ENCODE data around the gene BMP2. TPM values are rescaled to one million over a fixed set of nuclear protein-coding genes. Genes with fewer than 3 reads are reported as not detected.
A peak's percentile ranks its signal among the peaks of the same experiment; 100 is the strongest.

The BMP2 gene
- total RNA-seq = 1 to 10 TPM in 3 of 4 donors, under 1 TPM in 1; 0.75 to 2.9 (median 1.6) TPM
- polyA plus RNA-seq = 1 to 10 TPM in 1 of 3 donors, under 1 TPM in 2; 0.66 to 3.3 (median 0.78) TPM
- long read RNA-seq, donor 1, partial matches to known transcripts = 0 of 5 reads
- long read RNA-seq, donor 1, other reads (novel, unspliced or antisense) = 1 of 5 reads
- long read RNA-seq, donor 2, transcript BMP2-201 (3 exons, 3,601 nt) = major isoform, 5 of 7 reads
- long read RNA-seq, donor 2, partial matches to known transcripts = 0 of 7 reads
- long read RNA-seq, donor 2, other reads (novel, unspliced or antisense) = 2 of 7 reads

- WGBS, 3 donors = 0 to 1% (median 0%) methylated on average over 54 to 112 of the region's 112 CpGs
- intact Hi-C loops (cut with DNase I) = loop anchor here (5.0 to 10.0 kb wide), 2 partner anchors 517 to 1090 kb away; no protein-coding TSS in a partner anchor
- TF ChIP-seq CTCF (IDR thresholded peaks at IDR 0.05) = no peak
Measured at GRCh38 chr20:6767536-6768227, at the start of gene BMP2. Gene BMP2 (plus strand): TSS chr20:6767686. CDS start chr20:6770127, 2,441 bp downstream.

GRCh38 chr20:6718662-6719368 is 48.7 kb upstream of the BMP2 start:
- Histone ChIP-seq H3K4me1 (no peaks in the 10 kb centered on the region), H3K9me3 (no peaks in the 10 kb centered on the region), H3K27me3 (ENCODE audit: insufficient read depth in 3 of 3, low read length in 2 of 3) (peaks cover 0 to 2% (median 0%) of the 10 kb centered on the region in 3 donors), H3K27ac (no peak overlapping the region), H3K4me3 (no peak overlapping the region), H3K36me3 (ENCODE audit: insufficient read depth in 1 of 2, low read depth in 1 of 2) (no peaks in the 10 kb centered on the region)
- intact Hi-C loops (cut with DNase I) = no loop called here
- ATAC-seq = no peak
- DNase-seq = no peak
- TF ChIP-seq CTCF (IDR thresholded peaks at IDR 0.05) = no peak
- WGBS, 3 donors = 82 to 86% (median 83%) methylated on average over 7 of the region's 7 CpGs

More at GRCh38 chr20:6767536-6768227, at the start of gene BMP2:
- H3K27ac ChIP-seq = peak within 1 kb of the TSS; percentile 48
- no peaks in the 10 kb centered on the region for H3K36me3 ChIP-seq (ENCODE audit: insufficient read depth in 1 of 2, low read depth in 1 of 2)
- peak; percentile 60 to 74 for DNase-seq
- no peaks in the 10 kb centered on the region for H3K4me1 ChIP-seq
- peaks cover 0 to 14% (median 3%) of the 10 kb centered on the region in 3 donors for H3K27me3 ChIP-seq (ENCODE audit: insufficient read depth in 3 of 3, low read length in 2 of 3)
- peak within 1 kb of the TSS; percentile 77 for H3K4me3 ChIP-seq
- ATAC-seq = peak; percentile 72 to 80 (median 76)
- no peaks in the 10 kb centered on the region for H3K9me3 ChIP-seq

- no peaks in the 10 kb centered on the region for H3K9me3 ChIP-seq
- intact Hi-C loops (cut with DNase I) = no loop called here
- H3K36me3 ChIP-seq (ENCODE audit: insufficient read depth in 1 of 2, low read depth in 1 of 2) = no peaks in the 10 kb centered on the region
- DNase-seq (no peak), ATAC-seq (no peak)
- no peaks in the 10 kb centered on the region for H3K4me1 ChIP-seq
- no peak for TF ChIP-seq CTCF (IDR thresholded peaks at IDR 0.05)
- 89 to 93% (median 90%) methylated on average over 4 of the region's 4 CpGs for WGBS, 3 donors
- H3K27ac ChIP-seq = no peak overlapping the region
- H3K27me3 ChIP-seq (ENCODE audit: insufficient read depth in 3 of 3, low read length in 2 of 3) = peaks cover 0 to 2% (median 0%) of the 10 kb centered on the region in 3 donors
- no peak overlapping the region for H3K4me3 ChIP-seq
Measured at GRCh38 chr20:6719369-6719721, 48.1 kb upstream of the BMP2 start.

GRCh38 chr20:6726761-6727160 is 40.7 kb upstream of the BMP2 start:
- 50 to 68% (median 66%) methylated on average over 1 of the region's 1 CpG for WGBS, 3 donors
- DNase-seq (no peak), ATAC-seq (no peak)
- H3K4me3 ChIP-seq = no peak overlapping the region
- H3K9me3 ChIP-seq = no peaks in the 10 kb centered on the region
- no peak overlapping the region for H3K27ac ChIP-seq
- H3K4me1 ChIP-seq = no peaks in the 10 kb centered on the region
- H3K36me3 ChIP-seq (ENCODE audit: insufficient read depth in 1 of 2, low read depth in 1 of 2) = no peaks in the 10 kb centered on the region
- H3K27me3 ChIP-seq (ENCODE audit: insufficient read depth in 3 of 3, low read length in 2 of 3) = no peaks in the 10 kb centered on the region
- no peak for TF ChIP-seq CTCF (IDR thresholded peaks at IDR 0.05)
- intact Hi-C loops (cut with DNase I) = no loop called here

Measured in psoas muscle (tissue), 8 donors.